Type B pancreatic cell (in vitro differentiated cells): Measurements from ENCODE around the gene APC2. TPM values are rescaled to one million over a fixed set of nuclear protein-coding genes. Genes with fewer than 3 reads are reported as not detected.
A peak's percentile ranks its signal among the peaks of the same experiment; 100 is the strongest.

Experiments used
- DNase-seq: peaks from one replicate; pipeline ENCODE4 v3.0.0; 2021; ENCODE audit warnings: mixed read lengths; ENCODE audit not compliant: unreplicated experiment; ENCODE audit errors: extremely low spot score
- H3K27ac Mint-ChIP-seq: 2 replicates; pipeline ENCODE4 v1.8.0; 2021; ENCODE audit warnings: mild to moderate bottlenecking, mixed read lengths
- H3K27me3 Mint-ChIP-seq: 2 replicates; pipeline ENCODE4 v1.8.0; 2021; ENCODE audit warnings: mixed read lengths
- H3K36me3 Mint-ChIP-seq: 2 replicates; pipeline ENCODE4 v1.8.0; 2021; ENCODE audit warnings: mixed read lengths
- H3K4me1 Mint-ChIP-seq: one replicate; pipeline ENCODE4 v1.8.0; 2021; ENCODE audit warnings: mixed read lengths; ENCODE audit not compliant: unreplicated experiment
- H3K4me3 Mint-ChIP-seq: 2 replicates; pipeline ENCODE4 v1.8.0; 2021; ENCODE audit warnings: mild to moderate bottlenecking, mixed read lengths
- H3K9me3 Mint-ChIP-seq: 2 replicates; pipeline ENCODE4 v1.8.0; 2021; ENCODE audit warnings: mixed read lengths
- total RNA-seq: library from RNA; stranded (reverse); gene quantifications from 2 replicates; pipeline ENCODE4 v1.2.1, GENCODE V29; 2021; ENCODE audit warnings: low replicate concordance
- TF ChIP-seq, protein P1 (sequence below): fragments of 200-600 bp; sonication (generic); conservative IDR thresholded peaks from 2 replicates; pipeline ENCODE4 v1.5.0; 2021; ENCODE audit warnings: antibody characterized with exemption, mild to moderate bottlenecking

Gene APC2
- total RNA-seq, 1 donor from 2014 or later, result 9.2 TPM

DNA sequence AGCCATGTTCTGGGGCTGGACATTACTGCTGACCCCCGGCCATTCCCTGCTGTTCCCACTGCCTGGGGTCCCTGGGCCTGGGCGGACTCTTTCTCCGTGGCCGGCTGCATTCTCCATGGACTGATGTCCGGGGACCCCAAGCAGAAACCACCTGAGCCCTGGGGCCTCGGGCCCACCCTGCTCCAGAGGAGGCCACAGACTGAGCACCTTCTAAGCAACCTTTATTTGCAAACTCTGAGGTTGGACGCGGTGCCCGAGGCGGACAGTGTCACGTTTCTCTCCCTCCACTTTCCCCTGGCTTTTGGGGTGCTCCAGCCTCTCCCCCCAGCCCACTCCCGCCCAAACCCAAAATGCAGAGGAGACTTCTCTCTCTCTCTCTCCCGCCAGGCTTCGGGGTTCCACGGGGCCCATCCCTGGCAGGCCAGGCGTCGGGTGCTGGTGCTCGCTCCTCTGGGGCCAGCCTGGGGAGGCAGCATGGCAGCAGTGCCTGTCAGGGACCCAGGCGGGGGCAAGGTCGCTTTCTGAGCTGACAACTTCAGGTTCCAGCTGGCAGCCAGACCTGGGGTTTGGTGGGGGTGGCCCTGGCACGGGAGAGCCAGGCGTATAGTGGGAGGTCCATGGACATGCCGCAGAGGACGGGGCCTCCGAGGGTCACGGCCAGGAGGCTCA lies 31.4 kb downstream of the APC2 start:
- peaks cover 4% of the 10 kb centered on the region for H3K36me3 Mint-ChIP-seq
- TF ChIP-seq, protein P1, sequence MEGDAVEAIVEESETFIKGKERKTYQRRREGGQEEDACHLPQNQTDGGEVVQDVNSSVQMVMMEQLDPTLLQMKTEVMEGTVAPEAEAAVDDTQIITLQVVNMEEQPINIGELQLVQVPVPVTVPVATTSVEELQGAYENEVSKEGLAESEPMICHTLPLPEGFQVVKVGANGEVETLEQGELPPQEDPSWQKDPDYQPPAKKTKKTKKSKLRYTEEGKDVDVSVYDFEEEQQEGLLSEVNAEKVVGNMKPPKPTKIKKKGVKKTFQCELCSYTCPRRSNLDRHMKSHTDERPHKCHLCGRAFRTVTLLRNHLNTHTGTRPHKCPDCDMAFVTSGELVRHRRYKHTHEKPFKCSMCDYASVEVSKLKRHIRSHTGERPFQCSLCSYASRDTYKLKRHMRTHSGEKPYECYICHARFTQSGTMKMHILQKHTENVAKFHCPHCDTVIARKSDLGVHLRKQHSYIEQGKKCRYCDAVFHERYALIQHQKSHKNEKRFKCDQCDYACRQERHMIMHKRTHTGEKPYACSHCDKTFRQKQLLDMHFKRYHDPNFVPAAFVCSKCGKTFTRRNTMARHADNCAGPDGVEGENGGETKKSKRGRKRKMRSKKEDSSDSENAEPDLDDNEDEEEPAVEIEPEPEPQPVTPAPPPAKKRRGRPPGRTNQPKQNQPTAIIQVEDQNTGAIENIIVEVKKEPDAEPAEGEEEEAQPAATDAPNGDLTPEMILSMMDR, result no peak
- H3K27me3 Mint-ChIP-seq, result no peaks in the 10 kb centered on the region
- no peak overlapping the region for H3K4me3 Mint-ChIP-seq
- H3K9me3 Mint-ChIP-seq, result no peaks in the 10 kb centered on the region
- peaks cover 6% of the 10 kb centered on the region for H3K4me1 Mint-ChIP-seq
- no peak overlapping the region for H3K27ac Mint-ChIP-seq
- no peak for DNase-seq

DNA sequence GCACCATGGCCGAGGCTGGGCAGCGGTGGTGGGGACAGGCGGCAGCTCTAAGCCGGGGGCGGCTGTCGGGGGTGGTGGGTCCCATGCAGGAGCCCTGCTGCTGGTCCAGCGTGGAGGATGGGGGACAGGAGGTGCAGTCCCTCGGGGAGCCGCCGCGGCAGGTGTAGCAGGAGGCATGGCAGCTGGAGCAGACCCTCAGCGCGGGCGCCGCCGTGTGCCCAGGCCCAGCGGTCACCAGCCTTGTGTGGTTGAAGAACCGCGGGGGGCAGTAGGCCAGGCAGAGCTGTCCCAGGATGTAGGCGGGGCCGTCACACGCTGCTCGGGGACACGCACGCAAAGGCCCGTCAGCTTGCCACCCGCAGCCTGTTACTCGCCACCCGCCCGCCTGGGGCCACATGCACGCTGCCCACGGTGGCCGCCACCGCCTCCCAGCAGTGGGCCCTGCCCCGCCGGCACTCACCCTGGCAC lies 32.0 kb downstream of the APC2 start:
- Mint-ChIP-seq H3K4me1 (peaks cover 6% of the 10 kb centered on the region), H3K9me3 (no peaks in the 10 kb centered on the region), H3K27me3 (no peaks in the 10 kb centered on the region), H3K36me3 (peaks cover 4% of the 10 kb centered on the region), H3K27ac (no peak overlapping the region), H3K4me3 (no peak overlapping the region)
- TF ChIP-seq, protein P1, result no peak
- peak; percentile 70 for DNase-seq

DNA sequence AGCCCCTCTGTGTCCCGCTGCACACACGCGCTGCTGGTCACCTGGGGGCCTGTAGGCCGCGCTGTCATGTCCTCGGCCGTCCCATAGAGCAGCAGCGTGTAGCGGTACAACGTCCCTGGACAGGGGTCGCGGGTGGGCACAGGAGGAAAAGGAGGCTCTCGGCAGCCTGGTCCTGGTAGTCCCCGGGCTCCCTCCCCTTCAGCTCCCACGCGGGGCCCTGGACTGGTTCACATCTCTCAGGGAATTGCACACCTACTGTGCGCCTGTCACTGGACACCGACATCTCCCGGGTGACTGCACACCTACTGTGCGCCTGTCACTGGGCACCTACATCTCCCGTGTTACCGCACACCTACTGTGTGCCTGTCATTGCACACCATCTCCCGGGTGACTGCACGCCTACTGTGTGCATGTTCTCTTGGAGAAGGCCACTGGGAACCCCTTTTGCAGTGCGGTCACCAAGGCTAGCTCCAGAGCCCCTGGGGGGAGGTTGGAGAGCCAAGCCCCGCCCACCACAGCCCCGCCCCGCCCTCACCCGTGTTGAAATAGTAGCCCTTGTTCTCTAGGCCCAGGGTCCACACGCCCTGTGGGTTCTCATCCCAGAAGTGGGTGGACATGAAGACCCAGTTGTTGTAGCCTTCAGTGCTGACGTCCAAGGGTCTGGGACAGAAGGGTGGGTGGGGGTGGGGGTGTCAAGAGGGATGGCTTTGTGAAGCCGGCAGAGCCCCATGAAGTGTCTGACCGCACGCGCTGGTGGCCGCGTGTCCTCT lies 32.6 kb downstream of the APC2 start:
- TF ChIP-seq, protein P1, result no peak
- peak overlapping the region; percentile 47 for H3K4me3 Mint-ChIP-seq
- peaks cover 6% of the 10 kb centered on the region for H3K4me1 Mint-ChIP-seq
- no peaks in the 10 kb centered on the region for H3K27me3 Mint-ChIP-seq
- DNase-seq, result no peak
- no peaks in the 10 kb centered on the region for H3K9me3 Mint-ChIP-seq
- no peak overlapping the region for H3K27ac Mint-ChIP-seq
- H3K36me3 Mint-ChIP-seq, result peaks cover 4% of the 10 kb centered on the region

DNA sequence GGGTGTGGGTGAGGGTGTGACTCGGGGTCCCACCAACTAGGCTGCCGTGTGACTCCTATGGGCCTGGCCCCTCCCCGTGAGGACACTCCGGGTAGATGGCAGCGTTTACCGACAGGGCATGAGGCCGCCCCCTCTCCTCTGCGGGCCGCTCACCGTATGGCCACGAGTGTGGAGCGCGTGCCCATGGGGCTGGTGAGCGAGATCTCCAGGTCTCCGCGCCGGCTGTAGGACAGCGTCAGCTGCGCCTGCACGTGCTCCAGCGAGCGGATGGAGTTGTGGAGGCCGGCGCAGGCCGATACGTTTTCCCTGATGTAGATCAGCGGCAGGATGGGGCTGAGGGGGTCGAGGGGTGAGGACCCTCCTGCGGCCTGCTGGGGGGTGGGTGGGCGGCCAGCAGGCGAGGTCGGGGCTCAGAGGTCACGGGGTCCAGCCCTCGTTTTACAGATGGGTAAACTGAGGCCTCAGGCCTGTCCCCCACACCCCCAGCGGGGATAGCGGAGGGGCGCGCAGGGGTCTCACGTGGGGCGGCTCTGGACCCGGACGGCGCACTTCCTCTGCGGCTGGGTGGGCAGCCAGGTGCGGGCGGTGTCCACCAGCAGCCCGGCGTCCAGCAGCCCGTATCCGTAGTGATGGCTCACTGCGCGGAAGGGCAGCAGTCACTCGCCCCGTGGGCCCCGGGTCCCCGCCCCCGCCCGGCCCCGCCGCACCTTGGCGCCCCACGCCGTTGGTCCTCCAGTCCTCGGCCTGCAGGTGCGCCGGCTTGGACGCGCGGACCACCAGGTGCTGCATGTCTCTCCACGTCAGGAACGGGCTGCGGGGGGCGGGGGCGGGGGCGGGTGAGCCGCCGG lies 33.4 kb downstream of the APC2 start:
- Mint-ChIP-seq H3K4me1 (peaks cover 6% of the 10 kb centered on the region), H3K27ac (no peak overlapping the region), H3K4me3 (no peak overlapping the region), H3K27me3 (no peaks in the 10 kb centered on the region), H3K36me3 (peaks cover 4% of the 10 kb centered on the region), H3K9me3 (no peaks in the 10 kb centered on the region)
- TF ChIP-seq, protein P1, result no peak
- DNase-seq, result no peak

DNA sequence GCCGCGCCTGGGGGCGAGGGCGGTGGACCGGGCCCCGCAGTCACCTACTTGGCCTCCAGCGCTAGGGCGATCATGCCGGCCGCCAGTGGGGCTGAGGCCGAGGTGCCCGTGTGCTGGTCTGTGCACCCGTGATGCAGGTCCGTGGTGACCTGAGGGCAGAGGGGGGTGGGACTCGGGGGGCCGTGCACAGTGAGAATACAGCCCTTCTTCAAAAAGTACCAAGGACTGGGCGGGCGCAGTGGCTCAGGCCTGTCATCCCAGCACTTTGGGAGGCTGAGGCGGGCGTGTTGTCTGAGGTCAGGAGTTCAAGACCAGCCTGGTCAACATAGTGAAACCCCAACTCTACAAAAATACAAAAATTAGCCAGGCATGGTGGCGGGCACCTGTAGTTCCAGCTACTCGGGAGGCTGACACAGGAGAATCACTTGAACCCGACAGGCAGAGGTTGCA lies 34.1 kb downstream of the APC2 start:
- H3K4me3 Mint-ChIP-seq, result no peak overlapping the region
- peaks cover 3% of the 10 kb centered on the region for H3K36me3 Mint-ChIP-seq
- H3K27ac Mint-ChIP-seq, result no peak overlapping the region
- no peak for DNase-seq
- H3K27me3 Mint-ChIP-seq, result no peaks in the 10 kb centered on the region
- peaks cover 4% of the 10 kb centered on the region for H3K4me1 Mint-ChIP-seq
- TF ChIP-seq, protein P1, result no peak
- H3K9me3 Mint-ChIP-seq, result no peaks in the 10 kb centered on the region
